ENCODE measurements around the gene ZCCHC17.

ZCCHC17 gene

DNA sequence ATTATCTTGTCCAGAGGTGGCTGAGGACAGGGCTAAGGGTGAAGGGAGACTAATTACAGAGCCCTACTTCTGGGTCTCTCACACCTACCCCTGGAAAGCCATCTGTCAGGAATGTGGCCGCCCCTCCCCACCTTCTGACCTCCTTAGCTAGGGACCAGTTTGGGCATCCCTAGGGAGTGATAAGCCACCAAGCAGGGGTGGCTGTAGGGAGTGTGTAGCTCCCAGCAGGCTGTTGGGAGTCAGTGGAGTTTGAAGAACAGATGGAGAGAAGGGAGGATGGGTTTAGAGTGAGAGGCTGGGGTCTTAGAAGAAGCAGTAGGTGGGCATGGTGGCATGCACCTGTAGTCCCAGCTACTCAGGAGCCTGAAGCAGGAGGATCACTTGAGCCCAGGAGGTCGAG is 115.4 kb downstream of the ZCCHC17 start:
- H3K9me3 ChIP-seq (ENCODE audit: low read length): no peaks in the 10 kb centered on the region
- H2AFZ ChIP-seq (ENCODE audit: low read depth, low read length): no peak overlapping the region
- no peaks in the 10 kb centered on the region for H3K36me3 ChIP-seq (ENCODE audit: insufficient read depth, low read length)
- peak overlapping the region; percentile 98 for H3K4me3 ChIP-seq (ENCODE audit: low read length)
- no peaks in the 10 kb centered on the region for H3K27me3 ChIP-seq (ENCODE audit: insufficient read depth, low read length)
- peaks cover 28% of the 10 kb centered on the region for H3K4me1 ChIP-seq (ENCODE audit: insufficient read depth, low read length)

DNA sequence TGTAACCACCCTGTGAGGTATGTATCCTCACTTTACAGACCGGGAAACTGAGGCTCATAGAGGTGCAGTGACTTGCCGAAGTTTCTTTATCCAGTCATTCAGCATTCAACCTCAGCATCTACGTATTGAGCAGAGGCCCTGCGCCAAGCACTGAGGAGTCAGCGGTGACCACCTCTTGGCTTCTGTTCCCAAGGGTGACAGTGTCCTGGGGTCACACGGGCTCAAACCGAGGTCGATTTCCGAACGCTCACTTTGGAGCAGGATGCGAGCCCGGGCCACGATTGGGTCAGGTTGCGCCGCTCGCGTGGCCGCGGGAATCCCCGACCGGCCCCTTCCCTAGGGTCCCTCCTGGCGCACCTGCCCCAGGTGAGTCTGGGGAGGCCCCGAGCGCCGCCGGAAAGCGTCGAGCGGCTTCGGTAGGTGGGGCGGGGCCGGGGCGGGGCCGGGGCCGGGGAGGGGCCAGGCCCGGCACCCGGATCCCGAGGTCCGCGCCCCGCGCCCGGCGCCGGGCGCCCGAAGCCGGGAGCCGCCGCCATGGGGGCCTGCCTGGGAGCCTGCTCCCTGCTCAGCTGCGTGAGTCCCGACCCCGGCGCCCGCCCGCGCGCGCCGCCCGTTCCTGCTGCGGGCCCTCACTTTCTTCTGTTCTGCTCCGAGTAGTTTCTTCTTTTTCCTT is 116.0 kb downstream of the ZCCHC17 start, which contains the start of gene SERINC2:
TSS of gene SERINC2 (plus strand) at position 482 of the 673 bp plus-strand sequence. CDS start at position 535, 53 bp downstream.
- Histone ChIP-seq H3K36me3 (ENCODE audit: insufficient read depth, low read length) (no peaks in the 10 kb centered on the region), H3K27me3 (ENCODE audit: insufficient read depth, low read length) (no peaks in the 10 kb centered on the region), H2AFZ (ENCODE audit: low read depth, low read length) (peak within 1 kb of the TSS; percentile 70), H3K4me1 (ENCODE audit: insufficient read depth, low read length) (peaks cover 32% of the 10 kb centered on the region), H3K9me3 (ENCODE audit: low read length) (no peaks in the 10 kb centered on the region), H3K4me3 (ENCODE audit: low read length) (peak within 1 kb of the TSS; percentile 98)

DNA sequence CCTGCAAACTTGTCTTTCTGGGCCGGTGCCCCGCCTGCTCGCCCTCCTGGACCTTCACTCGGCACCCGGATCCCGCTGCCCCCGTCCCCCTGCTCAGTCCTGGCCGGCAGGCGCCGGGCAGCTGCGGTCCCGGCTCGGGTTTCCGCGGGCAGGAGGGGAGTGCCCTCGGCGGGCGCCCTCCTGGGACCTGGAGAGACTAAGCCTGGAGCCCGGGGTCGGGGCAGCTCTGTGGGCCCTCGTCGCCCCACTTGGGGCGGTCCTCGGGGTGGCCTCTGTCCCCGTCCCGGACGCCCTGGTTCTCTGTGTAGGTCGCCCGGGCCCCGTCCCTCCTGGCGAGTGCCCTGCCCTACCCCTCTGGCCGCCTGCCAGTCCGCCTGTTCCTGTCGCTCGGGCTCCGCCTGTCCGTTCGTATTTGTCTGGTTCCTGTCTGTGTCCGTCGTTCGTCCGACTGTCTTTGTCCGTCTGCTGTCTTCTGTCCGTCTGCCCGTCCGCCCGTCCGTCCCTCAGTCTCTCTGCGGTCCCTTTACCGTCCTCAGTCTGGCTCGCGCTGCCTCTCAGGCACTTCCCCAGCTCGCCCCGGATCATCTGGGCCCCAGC is 116.7 kb downstream of the ZCCHC17 start:
- no peaks in the 10 kb centered on the region for H3K36me3 ChIP-seq (ENCODE audit: insufficient read depth, low read length)
- H2AFZ ChIP-seq (ENCODE audit: low read depth, low read length): peak overlapping the region; percentile 70
- H3K27me3 ChIP-seq (ENCODE audit: insufficient read depth, low read length): no peaks in the 10 kb centered on the region
- H3K9me3 ChIP-seq (ENCODE audit: low read length): no peaks in the 10 kb centered on the region
- peaks cover 32% of the 10 kb centered on the region for H3K4me1 ChIP-seq (ENCODE audit: insufficient read depth, low read length)
- peak overlapping the region; percentile 98 for H3K4me3 ChIP-seq (ENCODE audit: low read length)

Measured in neuron (in vitro differentiated cells).